Stomach smooth muscle (tissue), 2 donors: ENCODE data around the gene C7orf57.
A peak's percentile ranks its signal among the peaks of the same experiment; 100 is the strongest.

Experiments
- H3K27ac ChIP-seq: one replicate; pipeline ENCODE4 v1.7.0; 2013; ENCODE audit warnings: mild to moderate bottlenecking, low read length, inconsistent platforms
- H3K27me3 ChIP-seq, 2 donors: one replicate each; pipeline ENCODE4 v1.7.0; 2013; ENCODE audit warnings: low read length in 2 of 2; ENCODE audit not compliant: insufficient read depth in 2 of 2, control insufficient read depth in 1 of 2
- H3K36me3 ChIP-seq, 2 donors: one replicate each; pipeline ENCODE4 v1.7.0; 2013; ENCODE audit warnings: low read length in 2 of 2; ENCODE audit not compliant: control insufficient read depth in 2 of 2, insufficient read depth in 2 of 2
- H3K4me1 ChIP-seq: one replicate; pipeline ENCODE4 v1.7.0; 2013; ENCODE audit warnings: low read length; ENCODE audit not compliant: control insufficient read depth, insufficient read depth
- H3K4me3 ChIP-seq, 2 donors: one replicate each; pipeline ENCODE4 v1.7.0; 2013; ENCODE audit warnings: low read length in 2 of 2
- H3K9ac ChIP-seq, 2 donors: one replicate each; pipeline ENCODE4 v1.7.0; 2013; ENCODE audit warnings: low read length in 2 of 2, mild to moderate bottlenecking in 1 of 2
- H3K9me3 ChIP-seq, 2 donors: one replicate each; pipeline ENCODE4 v1.7.0; 2013; ENCODE audit warnings: low read length in 2 of 2; ENCODE audit not compliant: control insufficient read depth in 2 of 2
- donor health status: healthy.
- donor health status: Pancreatic carcinoma.

Gene C7orf57

GRCh38 chr7:48033922-48034321 lies 1.4 kb upstream of the C7orf57 start:
- H3K4me3 ChIP-seq = no peak overlapping the region
- no peak overlapping the region for H3K27ac ChIP-seq
- H3K4me1 ChIP-seq = peaks cover 12% of the 10 kb centered on the region
- no peaks in the 10 kb centered on the region for H3K36me3 ChIP-seq
- no peaks in the 10 kb centered on the region for H3K9me3 ChIP-seq
- no peak overlapping the region for H3K9ac ChIP-seq
- H3K27me3 ChIP-seq = peaks cover 0 to 12% of the 10 kb centered on the region in 2 donors

- no peak overlapping the region for H3K27ac ChIP-seq
- peaks cover 12% of the 10 kb centered on the region for H3K4me1 ChIP-seq
- no peaks in the 10 kb centered on the region for H3K36me3 ChIP-seq
- no peak overlapping the region for H3K9ac ChIP-seq
- H3K4me3 ChIP-seq = peak overlapping the region; percentile 76 to 83
- H3K9me3 ChIP-seq = no peaks in the 10 kb centered on the region
- peaks cover 0 to 13% of the 10 kb centered on the region in 2 donors for H3K27me3 ChIP-seq
These were observed 680 bp downstream of the C7orf57 start for GRCh38 chr7:48035967-48036478.

- Histone ChIP-seq H3K9ac (no peak overlapping the region), H3K36me3 (no peaks in the 10 kb centered on the region), H3K27ac (no peak overlapping the region), H3K9me3 (no peaks in the 10 kb centered on the region), H3K4me3 (no peak overlapping the region), H3K27me3 (peaks cover 0 to 11% of the 10 kb centered on the region in 2 donors), H3K4me1 (peaks cover 12% of the 10 kb centered on the region)
These were observed 3.6 kb downstream of the C7orf57 start for GRCh38 chr7:48038815-48039506.

- H3K27me3 ChIP-seq = peaks cover 0 to 8% of the 10 kb centered on the region in 2 donors
- H3K9me3 ChIP-seq = no peaks in the 10 kb centered on the region
- H3K4me1 ChIP-seq = peaks cover 3% of the 10 kb centered on the region
- no peak overlapping the region for H3K27ac ChIP-seq
- no peak overlapping the region for H3K4me3 ChIP-seq
- H3K9ac ChIP-seq = no peak overlapping the region
- no peaks in the 10 kb centered on the region for H3K36me3 ChIP-seq
These were observed 5.8 kb downstream of the C7orf57 start for GRCh38 chr7:48040944-48041652.

GRCh38 chr7:48041653-48041970 lies 6.3 kb downstream of the C7orf57 start:
- Histone ChIP-seq H3K9ac (no peak overlapping the region), H3K4me1 (no peaks in the 10 kb centered on the region)

GRCh38 chr7:48042216-48042615 lies 6.9 kb downstream of the C7orf57 start:
- no peaks in the 10 kb centered on the region for H3K4me1 ChIP-seq
- H3K27ac ChIP-seq = no peak overlapping the region
- no peak overlapping the region for H3K4me3 ChIP-seq
- H3K27me3 ChIP-seq = peaks cover 0 to 2% of the 10 kb centered on the region in 2 donors
- H3K9me3 ChIP-seq = no peaks in the 10 kb centered on the region
- H3K36me3 ChIP-seq = no peaks in the 10 kb centered on the region
- H3K9ac ChIP-seq = no peak overlapping the region

More at GRCh38 chr7:48041653-48041970, 6.3 kb downstream of the C7orf57 start:
- H3K27ac ChIP-seq = no peak overlapping the region
- no peaks in the 10 kb centered on the region for H3K9me3 ChIP-seq
- no peaks in the 10 kb centered on the region for H3K36me3 ChIP-seq
- H3K27me3 ChIP-seq = peaks cover 0 to 6% of the 10 kb centered on the region in 2 donors
- H3K4me3 ChIP-seq = no peak overlapping the region

- no peaks in the 10 kb centered on the region for H3K36me3 ChIP-seq
- H3K9me3 ChIP-seq = no peaks in the 10 kb centered on the region
- H3K4me3 ChIP-seq = no peak overlapping the region
- no peak overlapping the region for H3K9ac ChIP-seq
- no peaks in the 10 kb centered on the region for H3K4me1 ChIP-seq
- no peak overlapping the region for H3K27ac ChIP-seq
- peaks cover 0 to 2% of the 10 kb centered on the region in 2 donors for H3K27me3 ChIP-seq
These were observed 7.3 kb downstream of the C7orf57 start for GRCh38 chr7:48042636-48043035.

- Histone ChIP-seq H3K4me1 (no peaks in the 10 kb centered on the region), H3K4me3 (no peak overlapping the region), H3K9ac (no peak overlapping the region), H3K27ac (no peak overlapping the region), H3K9me3 (no peaks in the 10 kb centered on the region), H3K27me3 (no peaks in the 10 kb centered on the region), H3K36me3 (no peaks in the 10 kb centered on the region)
These were observed 9.9 kb downstream of the C7orf57 start for GRCh38 chr7:48045195-48045765.

- Histone ChIP-seq H3K4me3 (no peak overlapping the region), H3K4me1 (no peaks in the 10 kb centered on the region), H3K27ac (no peak overlapping the region), H3K9me3 (no peaks in the 10 kb centered on the region), H3K27me3 (no peaks in the 10 kb centered on the region), H3K9ac (no peak overlapping the region), H3K36me3 (no peaks in the 10 kb centered on the region)
These were observed 11.1 kb downstream of the C7orf57 start for GRCh38 chr7:48046458-48046857.

- no peaks in the 10 kb centered on the region for H3K4me1 ChIP-seq
- H3K9me3 ChIP-seq = no peaks in the 10 kb centered on the region
- H3K36me3 ChIP-seq = no peaks in the 10 kb centered on the region
- H3K4me3 ChIP-seq = no peak overlapping the region
- no peak overlapping the region for H3K9ac ChIP-seq
- no peaks in the 10 kb centered on the region for H3K27me3 ChIP-seq
- no peak overlapping the region for H3K27ac ChIP-seq
These were observed 12.8 kb downstream of the C7orf57 start for GRCh38 chr7:48048113-48048512.

- H3K27ac ChIP-seq = no peak overlapping the region
- no peak overlapping the region for H3K4me3 ChIP-seq
- H3K27me3 ChIP-seq = no peaks in the 10 kb centered on the region
- H3K9ac ChIP-seq = no peak overlapping the region
- no peaks in the 10 kb centered on the region for H3K9me3 ChIP-seq
- H3K36me3 ChIP-seq = no peaks in the 10 kb centered on the region
- H3K4me1 ChIP-seq = no peaks in the 10 kb centered on the region
These were observed 14.5 kb downstream of the C7orf57 start for GRCh38 chr7:48049850-48050249.
